HFF-Myc (cell line): ENCODE results near the gene LDB3.

Source experiments
- DNase-seq: peaks from one replicate; pipeline ENCODE4 v3.0.0-alpha.2; 2011; ENCODE audit warnings: low read depth; ENCODE audit errors: extremely low read depth
- H3K4me3 ChIP-seq: replicated peaks from 2 replicates; pipeline ENCODE4 v1.5.1; 2011; ENCODE audit warnings: low read depth, mild to moderate bottlenecking, control low read depth, low read length
- TF ChIP-seq, protein P1 (sequence below): IDR thresholded peaks from 2 replicates; pipeline ENCODE4 v1.5.1; 2012; ENCODE audit warnings: mild to moderate bottlenecking, low read depth, low read length, control low read depth; ENCODE audit errors: missing control alignments

LDB3 gene

DNA sequence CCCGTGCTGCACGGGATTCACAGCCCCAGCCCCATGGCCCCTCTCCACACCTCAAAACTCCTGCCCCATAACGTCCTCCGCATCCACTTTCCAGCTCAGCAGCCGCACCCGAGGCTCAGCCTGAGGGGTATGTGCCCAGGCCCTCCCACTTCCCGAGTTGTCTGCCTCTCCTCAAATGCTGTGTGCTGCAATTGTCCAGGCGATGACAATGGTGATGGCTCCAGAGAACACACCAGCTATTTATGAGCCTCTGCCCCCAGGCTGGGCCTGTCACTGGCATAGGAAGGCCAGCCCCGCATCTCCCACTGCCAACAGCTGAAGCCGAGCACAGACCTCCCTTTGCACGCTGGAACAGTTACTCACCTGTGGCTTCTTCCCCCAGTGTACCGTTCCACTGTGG, 2.4 kb upstream of the LDB3 start:
- TF ChIP-seq, protein P1, sequence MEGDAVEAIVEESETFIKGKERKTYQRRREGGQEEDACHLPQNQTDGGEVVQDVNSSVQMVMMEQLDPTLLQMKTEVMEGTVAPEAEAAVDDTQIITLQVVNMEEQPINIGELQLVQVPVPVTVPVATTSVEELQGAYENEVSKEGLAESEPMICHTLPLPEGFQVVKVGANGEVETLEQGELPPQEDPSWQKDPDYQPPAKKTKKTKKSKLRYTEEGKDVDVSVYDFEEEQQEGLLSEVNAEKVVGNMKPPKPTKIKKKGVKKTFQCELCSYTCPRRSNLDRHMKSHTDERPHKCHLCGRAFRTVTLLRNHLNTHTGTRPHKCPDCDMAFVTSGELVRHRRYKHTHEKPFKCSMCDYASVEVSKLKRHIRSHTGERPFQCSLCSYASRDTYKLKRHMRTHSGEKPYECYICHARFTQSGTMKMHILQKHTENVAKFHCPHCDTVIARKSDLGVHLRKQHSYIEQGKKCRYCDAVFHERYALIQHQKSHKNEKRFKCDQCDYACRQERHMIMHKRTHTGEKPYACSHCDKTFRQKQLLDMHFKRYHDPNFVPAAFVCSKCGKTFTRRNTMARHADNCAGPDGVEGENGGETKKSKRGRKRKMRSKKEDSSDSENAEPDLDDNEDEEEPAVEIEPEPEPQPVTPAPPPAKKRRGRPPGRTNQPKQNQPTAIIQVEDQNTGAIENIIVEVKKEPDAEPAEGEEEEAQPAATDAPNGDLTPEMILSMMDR: no peak
- DNase-seq: no peak
- H3K4me3 ChIP-seq: no peak overlapping the region

- H3K4me3 ChIP-seq: no peak overlapping the region
- TF ChIP-seq, protein P1: no peak
- no peak for DNase-seq
Measured at GRCh38 chr10:86666538-86666937, 1.8 kb upstream of the LDB3 start.

GRCh38 chr10:86667421-86668181, 710 bp upstream of the LDB3 start:
- TF ChIP-seq, protein P1: no peak
- no peak overlapping the region for H3K4me3 ChIP-seq

GRCh38 chr10:86670290-86670811, 2.0 kb downstream of the LDB3 start:
- DNase-seq: no peak
- TF ChIP-seq, protein P1: no peak
- H3K4me3 ChIP-seq: no peak overlapping the region

More at GRCh38 chr10:86667421-86668181, 710 bp upstream of the LDB3 start:
- DNase-seq: no peak

DNA sequence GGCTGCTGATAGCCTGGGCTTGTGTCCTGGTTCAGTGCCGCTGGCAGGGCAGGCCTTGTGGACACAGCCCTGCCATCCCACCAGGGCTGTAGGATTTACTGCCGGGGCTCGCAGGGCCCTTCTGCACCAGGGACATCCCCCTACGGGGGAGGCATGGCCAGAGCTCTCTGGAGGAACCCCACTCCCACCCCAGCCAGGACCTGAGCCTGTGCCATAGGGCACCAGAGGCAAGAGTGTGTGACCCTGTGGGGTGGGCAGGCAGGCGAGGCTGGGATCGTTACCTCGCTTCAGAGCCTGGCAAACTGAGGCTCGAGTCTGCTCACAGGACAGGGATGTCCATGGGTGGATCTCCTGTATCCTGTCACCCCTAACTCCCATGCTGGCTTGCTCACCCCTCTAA, 2.6 kb downstream of the LDB3 start:
- no peak overlapping the region for H3K4me3 ChIP-seq
- TF ChIP-seq, protein P1: no peak
- DNase-seq: no peak

DNA sequence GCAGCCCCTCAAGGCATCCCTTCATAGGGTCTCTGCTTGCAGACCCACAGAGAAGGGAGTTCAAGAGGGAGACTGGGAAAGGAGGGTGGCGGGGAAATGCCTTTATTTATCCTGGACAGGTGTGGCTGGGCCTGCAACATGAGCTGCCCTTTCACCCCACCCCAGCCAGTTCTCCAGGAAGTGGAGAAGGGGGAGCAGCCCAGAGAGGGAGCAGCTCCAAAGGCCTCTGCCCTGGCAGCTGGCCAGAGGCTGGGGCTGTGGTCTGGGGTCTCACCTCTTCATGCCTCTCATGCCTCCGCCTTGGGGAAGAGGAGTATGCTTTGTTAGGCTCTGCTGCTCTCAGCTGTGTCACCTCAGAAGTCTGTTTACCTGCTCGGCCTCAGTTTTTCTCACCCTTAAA, 3.1 kb downstream of the LDB3 start:
- H3K4me3 ChIP-seq: no peak overlapping the region
- TF ChIP-seq, protein P1: no peak
- no peak for DNase-seq
